Measurements from ENCODE around the gene NAALADL1. TPM values are rescaled to one million over a fixed set of nuclear protein-coding genes. Genes with fewer than 3 reads are reported as not detected.

Gene NAALADL1
- total RNA-seq, 1 donor from 2014 or later: 1.6 TPM

- H3K4me3 Mint-ChIP-seq (ENCODE audit: unreplicated experiment): no peak overlapping the region
- H3K36me3 Mint-ChIP-seq (ENCODE audit: unreplicated experiment): peaks cover 4% of the 10 kb centered on the region
- DNase-seq: no peak
- peaks cover 2% of the 10 kb centered on the region for H3K27me3 Mint-ChIP-seq (ENCODE audit: unreplicated experiment)
- TF ChIP-seq CTCF (IDR thresholded peaks at IDR 0.05; ENCODE audit: partially characterized antibody, unreplicated experiment): no peak
- H3K4me1 Mint-ChIP-seq (ENCODE audit: low read depth, unreplicated experiment): peaks cover 3% of the 10 kb centered on the region
- peaks cover 3% of the 10 kb centered on the region for H3K9me3 Mint-ChIP-seq (ENCODE audit: unreplicated experiment)
- no peak overlapping the region for H3K27ac Mint-ChIP-seq (ENCODE audit: unreplicated experiment)
Observed at GRCh38 chr11:65021509-65021908, 36.8 kb downstream of the NAALADL1 start.

GRCh38 chr11:65021003-65021402 is 37.4 kb downstream of the NAALADL1 start:
- DNase-seq: no peak
- TF ChIP-seq CTCF (IDR thresholded peaks at IDR 0.05; ENCODE audit: partially characterized antibody, unreplicated experiment): no peak
- Mint-ChIP-seq H3K27me3 (ENCODE audit: unreplicated experiment) (peaks cover 2% of the 10 kb centered on the region), H3K36me3 (ENCODE audit: unreplicated experiment) (peaks cover 4% of the 10 kb centered on the region), H3K4me3 (ENCODE audit: unreplicated experiment) (no peak overlapping the region), H3K9me3 (ENCODE audit: unreplicated experiment) (peaks cover 2% of the 10 kb centered on the region), H3K4me1 (ENCODE audit: low read depth, unreplicated experiment) (peaks cover 3% of the 10 kb centered on the region), H3K27ac (ENCODE audit: unreplicated experiment) (no peak overlapping the region)

GRCh38 chr11:65019824-65020223 is 38.5 kb downstream of the NAALADL1 start:
- H3K36me3 Mint-ChIP-seq (ENCODE audit: unreplicated experiment): peaks cover 4% of the 10 kb centered on the region
- no peak for TF ChIP-seq CTCF (IDR thresholded peaks at IDR 0.05; ENCODE audit: partially characterized antibody, unreplicated experiment)
- no peak for DNase-seq
- peaks cover 3% of the 10 kb centered on the region for H3K4me1 Mint-ChIP-seq (ENCODE audit: low read depth, unreplicated experiment)
- H3K9me3 Mint-ChIP-seq (ENCODE audit: unreplicated experiment): peaks cover 2% of the 10 kb centered on the region
- H3K27me3 Mint-ChIP-seq (ENCODE audit: unreplicated experiment): peaks cover 2% of the 10 kb centered on the region
- H3K27ac Mint-ChIP-seq (ENCODE audit: unreplicated experiment): no peak overlapping the region
- H3K4me3 Mint-ChIP-seq (ENCODE audit: unreplicated experiment): no peak overlapping the region

- Mint-ChIP-seq H3K27me3 (ENCODE audit: unreplicated experiment) (peaks cover 2% of the 10 kb centered on the region), H3K36me3 (ENCODE audit: unreplicated experiment) (peaks cover 4% of the 10 kb centered on the region), H3K4me1 (ENCODE audit: low read depth, unreplicated experiment) (peaks cover 7% of the 10 kb centered on the region), H3K4me3 (ENCODE audit: unreplicated experiment) (no peak overlapping the region), H3K27ac (ENCODE audit: unreplicated experiment) (no peak overlapping the region), H3K9me3 (ENCODE audit: unreplicated experiment) (peaks cover 2% of the 10 kb centered on the region)
- no peak for TF ChIP-seq CTCF (IDR thresholded peaks at IDR 0.05; ENCODE audit: partially characterized antibody, unreplicated experiment)
- DNase-seq: no peak
Observed at GRCh38 chr11:65017937-65018336, 40.4 kb downstream of the NAALADL1 start.

- TF ChIP-seq CTCF (IDR thresholded peaks at IDR 0.05; ENCODE audit: partially characterized antibody, unreplicated experiment): no peak
- Mint-ChIP-seq H3K9me3 (ENCODE audit: unreplicated experiment) (peaks cover 2% of the 10 kb centered on the region), H3K4me3 (ENCODE audit: unreplicated experiment) (peak overlapping the region; percentile 9), H3K27ac (ENCODE audit: unreplicated experiment) (peak overlapping the region; percentile 2), H3K36me3 (ENCODE audit: unreplicated experiment) (peaks cover 4% of the 10 kb centered on the region), H3K27me3 (ENCODE audit: unreplicated experiment) (peaks cover 2% of the 10 kb centered on the region), H3K4me1 (ENCODE audit: low read depth, unreplicated experiment) (peaks cover 5% of the 10 kb centered on the region)
- no peak for DNase-seq
Observed at GRCh38 chr11:65016705-65017104, 41.6 kb downstream of the NAALADL1 start.
